Measurements from ENCODE around the gene AKR7A3. TPM values are rescaled to one million over a fixed set of nuclear protein-coding genes. Genes with fewer than 3 reads are reported as not detected.

Gene AKR7A3
- total RNA-seq, 2 donors from 2014 or later, result 2.5 to 3.9 TPM

GRCh38 chr1:19332832-19333231 lies 44.3 kb upstream of the AKR7A3 start:
- Histone ChIP-seq H3K27me3 (replicated peaks; ENCODE audit: insufficient read depth) (no peaks in the 10 kb centered on the region), H3K36me3 (peaks cover 21% of the 10 kb centered on the region), H3K4me3 (no peak overlapping the region), H3K9me3 (no peaks in the 10 kb centered on the region), H3K4me1 (ENCODE audit: control insufficient read depth in 1 of 2, low read depth in 2 of 2) (no peaks in the 10 kb centered on the region), H3K27ac (no peak overlapping the region)
- DNase-seq (ENCODE audit: low spot score) (no peak), ATAC-seq (ENCODE audit: insufficient number of reproducible peaks, low FRiP score, low read depth) (no peak)
- TF ChIP-seq CTCF (IDR thresholded peaks at IDR 0.05), result no peak

GRCh38 chr1:19331262-19331878 lies 42.8 kb upstream of the AKR7A3 start:
- no peak for ATAC-seq (ENCODE audit: insufficient number of reproducible peaks, low FRiP score, low read depth)
- no peak for TF ChIP-seq CTCF (IDR thresholded peaks at IDR 0.05)
- peaks cover 18% of the 10 kb centered on the region for H3K36me3 ChIP-seq
- H3K4me1 ChIP-seq (ENCODE audit: control insufficient read depth in 1 of 2, low read depth in 2 of 2), result no peaks in the 10 kb centered on the region
- H3K27me3 ChIP-seq (replicated peaks; ENCODE audit: insufficient read depth), result no peaks in the 10 kb centered on the region
- no peak overlapping the region for H3K27ac ChIP-seq
- H3K9me3 ChIP-seq, result no peaks in the 10 kb centered on the region
- H3K4me3 ChIP-seq, result no peak overlapping the region
- no peak for DNase-seq (ENCODE audit: low spot score)

GRCh38 chr1:19330449-19331135 lies 42.0 kb upstream of the AKR7A3 start:
- peaks cover 25% of the 10 kb centered on the region for H3K36me3 ChIP-seq
- no peaks in the 10 kb centered on the region for H3K4me1 ChIP-seq (ENCODE audit: control insufficient read depth in 1 of 2, low read depth in 2 of 2)
- ATAC-seq (ENCODE audit: insufficient number of reproducible peaks, low FRiP score, low read depth) (no peak), DNase-seq (ENCODE audit: low spot score) (no peak)
- H3K27ac ChIP-seq, result no peak overlapping the region
- no peak for TF ChIP-seq CTCF (IDR thresholded peaks at IDR 0.05)
- H3K9me3 ChIP-seq, result no peaks in the 10 kb centered on the region
- H3K27me3 ChIP-seq (replicated peaks; ENCODE audit: insufficient read depth), result no peaks in the 10 kb centered on the region
- no peak overlapping the region for H3K4me3 ChIP-seq

- H3K9me3 ChIP-seq, result no peaks in the 10 kb centered on the region
- H3K36me3 ChIP-seq, result peaks cover 35% of the 10 kb centered on the region
- no peaks in the 10 kb centered on the region for H3K27me3 ChIP-seq (replicated peaks; ENCODE audit: insufficient read depth)
- H3K27ac ChIP-seq, result no peak overlapping the region
- TF ChIP-seq CTCF (IDR thresholded peaks at IDR 0.05), result no peak
- no peak overlapping the region for H3K4me3 ChIP-seq
- no peak for DNase-seq (ENCODE audit: low spot score)
- ATAC-seq (ENCODE audit: insufficient number of reproducible peaks, low FRiP score, low read depth), result no peak
- H3K4me1 ChIP-seq (ENCODE audit: control insufficient read depth in 1 of 2, low read depth in 2 of 2), result no peaks in the 10 kb centered on the region
Measured at GRCh38 chr1:19329611-19330010, 41.0 kb upstream of the AKR7A3 start.

GRCh38 chr1:19329188-19329587 lies 40.6 kb upstream of the AKR7A3 start:
- H3K4me1 ChIP-seq (ENCODE audit: control insufficient read depth in 1 of 2, low read depth in 2 of 2), result no peaks in the 10 kb centered on the region
- DNase-seq (ENCODE audit: low spot score), result no peak
- H3K36me3 ChIP-seq, result peaks cover 38% of the 10 kb centered on the region
- H3K27ac ChIP-seq, result no peak overlapping the region
- no peaks in the 10 kb centered on the region for H3K9me3 ChIP-seq
- no peak overlapping the region for H3K4me3 ChIP-seq
- no peak for TF ChIP-seq CTCF (IDR thresholded peaks at IDR 0.05)
- H3K27me3 ChIP-seq (replicated peaks; ENCODE audit: insufficient read depth), result no peaks in the 10 kb centered on the region
- ATAC-seq (ENCODE audit: insufficient number of reproducible peaks, low FRiP score, low read depth), result no peak
